Putamen (tissue), 1 donor: ENCODE results near the gene TMEM178B.
"Not testable (repeated sequence)": the region's sequence is repeated elsewhere in the genome, so short reads cannot be mapped to it uniquely, and the experiment has no call there.

Source experiments
- DNase-seq: peaks from one replicate; pipeline ENCODE4 v3.0.0-alpha.2; 2016; ENCODE audit warnings: low spot score

Gene TMEM178B

DNA sequence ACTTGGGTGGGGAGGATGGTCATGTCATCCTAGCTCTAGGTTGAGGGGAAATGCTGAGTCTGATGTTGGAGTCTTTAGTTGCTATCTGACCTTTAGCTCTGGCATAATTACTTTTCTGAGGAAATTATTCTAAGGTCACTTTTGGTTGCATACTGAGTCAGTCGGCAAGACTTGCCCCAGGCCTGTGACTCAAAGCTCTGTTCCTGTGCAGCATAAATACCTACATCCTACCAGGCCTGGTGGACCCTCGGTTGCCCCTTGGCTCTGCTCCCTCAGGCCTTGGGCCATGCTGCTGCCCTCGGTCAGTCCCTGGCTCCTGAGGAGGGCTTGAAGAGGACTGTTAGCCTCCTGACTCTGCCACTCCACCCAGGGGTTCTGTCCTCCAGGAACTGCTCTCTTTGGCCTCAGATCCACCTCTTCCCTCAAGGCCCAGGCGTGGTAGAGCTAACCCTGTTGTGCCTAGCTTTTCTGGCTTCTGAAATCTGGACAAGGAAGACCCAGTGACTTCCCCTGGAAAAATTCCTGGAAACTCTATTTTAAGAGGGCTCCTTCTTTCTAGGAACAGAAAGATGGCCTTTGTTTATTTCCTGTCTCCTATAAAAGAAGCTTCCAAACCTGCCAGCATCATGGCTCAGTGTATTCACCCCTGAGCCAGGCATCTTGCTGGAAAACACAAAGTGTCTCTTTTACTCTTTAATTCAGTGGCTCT lies 71.2 kb downstream of the TMEM178B start:
- DNase-seq: no peak

DNA sequence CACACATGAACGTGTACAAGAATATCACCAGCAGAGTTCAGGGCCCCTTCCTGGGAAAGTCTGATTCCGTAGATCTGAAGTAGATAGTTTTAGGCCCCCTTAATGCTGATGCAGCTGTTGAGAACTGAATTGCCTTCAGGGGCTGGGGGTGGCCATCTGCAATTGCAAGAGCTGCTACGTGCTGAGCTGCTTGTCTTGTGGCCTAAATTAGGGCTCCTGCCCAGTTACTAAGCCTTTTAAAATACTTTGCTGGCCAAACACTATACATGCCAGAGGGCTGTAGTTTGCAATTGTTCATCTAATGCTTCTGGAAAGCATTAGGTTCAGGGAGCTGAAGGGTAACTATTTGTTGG lies 71.7 kb downstream of the TMEM178B start:
- no peak for DNase-seq

DNA sequence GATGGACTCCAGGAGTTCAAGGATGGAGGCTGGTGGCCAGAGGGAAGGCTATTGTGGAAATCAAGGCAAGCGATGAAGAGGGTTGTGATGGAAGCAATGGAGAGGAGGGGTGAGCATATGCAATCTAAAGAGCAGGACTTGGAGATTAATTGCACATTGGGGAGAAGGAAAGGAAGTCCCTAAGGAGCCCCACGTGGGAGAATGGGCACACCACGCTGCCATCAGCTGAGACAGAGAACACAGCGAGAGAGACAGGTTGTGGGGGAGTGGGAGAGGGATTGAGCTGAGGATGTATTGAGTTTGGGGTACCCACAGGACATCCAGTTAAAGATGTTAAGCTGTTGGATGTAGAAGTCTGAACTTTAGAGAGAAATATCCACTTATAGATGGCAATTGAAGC lies 73.6 kb downstream of the TMEM178B start:
- no peak for DNase-seq

DNA sequence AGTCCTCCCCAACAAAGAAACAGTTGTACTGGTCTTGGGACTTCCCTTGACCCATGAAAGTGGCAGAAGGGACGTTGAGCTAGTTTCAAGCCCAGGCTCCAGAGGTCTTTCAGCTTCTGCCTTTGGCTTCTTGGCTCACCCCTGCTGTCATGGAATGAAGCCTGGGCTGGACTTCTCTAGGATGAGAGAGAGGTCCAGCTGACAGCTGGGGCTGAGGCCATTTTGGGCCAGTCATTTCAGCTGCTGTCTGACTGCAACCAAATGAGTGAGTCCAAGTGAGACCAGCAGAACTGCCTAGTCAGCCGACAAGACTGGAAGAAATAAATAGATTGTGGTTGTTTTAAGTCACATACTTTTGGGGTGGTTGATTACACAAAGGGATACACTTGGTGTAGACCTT lies 76.6 kb downstream of the TMEM178B start:
- DNase-seq: no peak

DNA sequence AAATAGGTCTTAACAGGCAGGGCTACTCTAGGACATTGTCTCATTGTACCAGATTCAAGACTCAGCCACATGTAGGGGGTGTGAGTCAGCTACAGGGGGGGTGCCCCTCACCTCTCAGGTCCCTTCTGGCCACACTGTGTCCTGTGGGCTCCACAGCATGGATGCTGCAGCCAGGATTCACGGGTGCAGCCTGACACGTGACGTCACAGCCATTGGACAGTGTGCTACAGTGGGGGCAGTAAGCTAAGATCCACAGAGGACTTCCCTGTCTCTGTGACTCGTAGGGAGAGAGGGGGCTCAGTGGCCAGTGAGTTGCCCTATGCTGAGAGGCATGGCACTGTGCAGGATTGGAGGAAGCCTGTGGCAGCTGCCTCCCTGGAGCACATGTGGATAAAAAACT lies 77.9 kb downstream of the TMEM178B start:
- DNase-seq: no peak

DNA sequence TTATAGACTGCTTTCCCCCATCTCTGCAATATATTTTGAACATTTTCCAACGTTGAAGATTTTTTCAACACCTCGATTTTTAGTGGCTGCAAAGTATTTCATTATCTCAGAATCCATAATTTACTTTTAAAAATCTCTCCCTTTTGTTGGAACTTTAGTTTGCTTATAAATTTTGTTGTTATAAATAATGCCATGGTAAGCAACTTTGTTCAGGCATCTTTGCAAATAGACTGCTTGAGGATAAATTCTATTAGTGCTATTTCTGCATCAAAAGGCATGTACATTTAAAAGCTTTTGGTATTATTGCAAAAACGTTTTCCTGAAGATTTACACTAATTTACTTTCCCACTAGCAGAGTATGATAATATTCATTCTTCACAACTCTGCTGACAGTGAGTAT lies 79.4 kb downstream of the TMEM178B start:
- no peak for DNase-seq

DNA sequence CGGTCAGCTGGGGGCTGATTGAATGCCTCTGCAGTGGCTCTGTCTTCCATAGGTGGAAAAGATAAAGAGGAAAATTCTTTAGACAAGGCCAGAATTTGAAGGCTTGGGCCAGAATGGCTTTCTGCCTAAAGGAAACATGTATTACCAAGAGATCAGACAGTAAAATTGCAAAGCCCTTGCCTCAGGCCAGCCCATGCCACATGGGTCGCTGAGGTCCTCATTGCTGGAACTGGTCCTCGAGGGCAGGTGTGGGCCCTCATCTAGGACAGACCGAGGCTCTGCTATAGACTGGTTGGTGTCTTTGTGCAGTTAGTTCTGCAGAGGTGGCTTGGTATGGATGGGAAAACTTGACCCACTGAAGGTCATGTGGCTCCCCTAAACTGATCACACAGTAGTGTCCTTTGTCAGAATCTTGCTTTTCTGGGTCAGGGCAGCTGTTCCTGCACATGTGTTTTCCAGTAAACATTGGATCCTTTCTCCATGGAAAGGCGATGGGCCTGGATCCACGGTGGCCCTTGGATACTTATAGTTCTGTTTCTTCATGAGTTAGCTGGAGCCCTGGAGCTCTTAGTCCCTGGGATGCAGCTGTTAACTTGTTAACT lies 80.4 kb downstream of the TMEM178B start:
- DNase-seq: no peak

DNA sequence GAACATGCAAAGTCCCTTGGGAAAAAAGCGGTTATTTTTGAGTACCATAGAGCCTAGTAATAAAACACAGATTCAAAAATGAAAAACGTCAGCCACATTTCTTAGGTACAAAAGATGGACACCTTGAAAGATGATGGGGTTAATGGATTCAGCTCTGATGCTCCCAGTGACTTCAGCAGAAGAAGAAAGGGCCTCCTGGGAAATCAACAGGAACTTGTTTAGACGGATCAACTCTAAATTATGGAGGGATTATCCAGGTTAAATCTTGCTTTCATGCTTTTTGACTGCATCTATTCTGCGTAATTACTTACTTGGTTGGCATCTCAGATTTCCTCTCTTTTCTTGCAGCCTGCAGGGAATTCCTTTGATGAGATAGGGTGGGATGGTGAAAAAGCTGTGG lies 82.5 kb downstream of the TMEM178B start:
- no peak for DNase-seq

DNA sequence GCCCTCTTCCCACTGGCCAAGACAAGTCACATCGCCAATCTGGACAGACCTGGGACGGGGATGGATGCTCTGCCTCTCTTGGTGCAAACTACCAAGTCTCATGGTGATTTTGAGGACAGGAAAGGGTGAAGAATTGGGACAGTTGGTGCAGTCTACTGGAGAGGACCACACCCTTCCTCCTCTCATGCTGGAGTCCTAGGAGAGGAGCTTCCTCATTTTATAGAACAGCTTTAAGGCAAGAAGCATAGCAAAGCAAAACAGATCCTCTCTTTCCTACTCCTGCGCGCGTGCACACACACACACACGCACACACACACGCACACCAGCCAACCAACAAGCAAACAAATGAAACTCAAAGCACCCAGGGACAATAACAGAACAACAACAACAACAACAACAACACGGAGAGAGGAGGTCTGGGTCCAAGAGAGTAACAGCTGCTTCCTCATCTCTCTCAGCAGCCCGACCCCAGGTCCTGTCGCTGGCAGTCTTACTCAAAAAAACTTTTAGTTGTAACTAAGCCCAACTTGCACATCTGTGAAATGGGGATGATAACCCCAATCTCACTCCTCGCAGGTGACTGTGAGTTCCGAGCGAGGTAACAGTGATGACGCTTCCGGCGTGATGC lies 83.4 kb downstream of the TMEM178B start:
- DNase-seq: no peak

DNA sequence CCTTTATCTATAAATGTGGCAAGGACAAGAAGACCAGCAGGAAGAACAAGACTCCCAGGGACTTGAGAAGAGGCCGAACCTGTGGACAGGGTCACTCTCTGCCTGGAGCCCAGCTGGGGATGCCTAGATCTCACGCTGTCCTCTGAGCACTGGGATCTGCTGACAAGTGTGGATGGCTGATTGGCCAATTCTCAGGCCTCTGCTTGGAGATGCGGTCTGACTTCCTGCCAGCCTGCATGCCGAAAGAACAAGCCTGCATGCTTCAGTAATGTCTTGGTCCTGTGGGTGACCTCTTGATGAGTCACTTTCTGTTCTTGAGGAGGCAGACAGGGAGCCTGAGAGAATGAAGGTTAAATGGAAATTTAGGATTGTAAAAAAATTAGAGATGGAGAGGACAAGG lies 84.7 kb downstream of the TMEM178B start:
- DNase-seq: no peak

DNA sequence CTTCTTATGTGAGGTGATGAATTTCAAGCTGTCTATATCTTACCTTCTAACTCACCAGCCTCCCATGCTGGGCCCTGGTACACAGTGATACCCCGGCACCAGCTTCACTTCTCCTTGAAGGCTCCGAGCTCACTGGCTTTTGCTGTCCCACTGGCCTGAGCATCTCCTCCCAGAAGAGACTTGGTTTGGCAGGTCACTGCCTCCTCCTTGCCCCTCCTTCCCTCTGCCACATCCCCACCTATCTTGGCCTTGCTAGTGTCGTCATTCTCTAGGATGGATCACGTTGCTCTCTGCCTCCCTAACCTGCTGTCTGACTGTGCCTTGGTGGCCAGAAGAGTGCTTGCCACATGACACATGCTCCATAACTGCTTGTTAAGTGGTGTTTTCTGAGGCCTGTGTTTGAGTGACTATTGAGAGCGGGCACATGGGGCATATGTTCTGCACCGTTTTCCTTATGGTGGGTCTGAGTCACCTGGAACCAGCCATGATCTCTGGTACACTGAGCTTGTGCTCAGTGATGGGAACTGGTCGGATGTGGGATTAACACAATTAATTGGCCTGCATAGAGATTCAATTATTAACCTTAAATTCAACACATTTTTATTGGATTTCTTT lies 86.5 kb downstream of the TMEM178B start:
- no peak for DNase-seq

DNA sequence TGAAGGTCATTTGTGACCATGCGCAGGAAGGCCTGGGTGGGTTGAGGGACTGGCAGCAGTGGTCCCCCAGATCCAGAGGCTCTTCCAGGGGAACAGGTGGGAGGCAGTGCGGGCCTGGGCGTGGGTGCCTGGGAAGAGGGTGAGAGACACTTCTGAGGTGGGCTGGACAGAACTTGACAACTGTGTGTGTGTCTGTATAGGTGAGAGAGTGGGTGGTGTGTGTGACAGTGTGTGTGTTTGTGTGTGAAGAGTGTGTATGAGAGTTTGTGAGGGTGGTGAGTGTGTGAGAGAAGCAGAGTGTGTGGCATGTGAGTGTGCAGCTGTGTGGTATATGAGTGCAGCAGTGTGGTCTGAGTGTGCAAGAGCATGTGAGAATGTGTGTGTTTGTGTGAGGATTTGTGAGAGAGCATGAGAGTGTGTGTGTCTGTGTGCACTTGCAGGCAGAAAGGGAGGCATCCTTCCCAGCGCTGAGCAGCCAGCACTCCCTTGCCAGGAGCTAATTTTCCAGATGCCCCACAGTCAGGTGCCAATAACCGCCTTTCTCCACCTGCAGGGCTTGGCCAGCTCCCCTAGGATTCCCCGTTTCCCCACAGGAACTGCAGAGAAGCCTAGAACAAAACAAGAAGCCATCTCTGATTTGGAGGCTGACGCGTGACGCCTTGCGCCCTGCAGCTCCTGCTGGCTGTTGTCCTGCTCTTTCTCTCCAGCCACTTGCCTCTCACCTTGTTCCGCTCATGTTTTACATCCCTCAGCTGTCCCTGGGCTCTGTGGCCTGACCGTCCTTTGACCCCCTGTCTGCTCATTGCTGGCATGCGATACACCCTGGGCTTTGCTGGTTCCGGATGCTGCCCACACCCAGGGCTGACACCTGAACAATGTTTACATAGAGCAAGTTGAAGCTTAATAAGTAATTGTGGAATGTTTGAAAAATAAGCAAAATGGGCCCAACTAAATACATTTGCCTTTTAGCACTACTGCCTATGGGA lies 88.0 kb downstream of the TMEM178B start:
- no peak for DNase-seq

DNA sequence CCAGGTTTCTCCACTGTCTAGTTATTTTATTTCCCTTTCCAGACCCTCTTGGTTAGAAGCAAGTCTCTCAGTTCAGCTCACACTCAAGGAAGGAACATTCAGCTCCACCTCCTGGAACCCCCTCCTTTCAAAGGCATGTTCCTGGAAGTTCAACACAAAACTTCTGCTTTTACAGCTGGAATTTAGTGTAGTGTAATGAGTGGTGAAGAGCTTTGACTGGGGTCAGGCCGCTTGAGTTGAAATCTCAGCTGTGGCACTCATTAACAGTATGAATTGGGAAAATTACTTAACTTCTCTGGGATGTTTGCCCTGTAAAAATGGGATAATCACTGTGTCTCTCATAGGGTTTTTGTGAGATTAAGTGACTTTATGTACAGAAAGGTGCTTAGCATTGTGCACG lies 91.7 kb downstream of the TMEM178B start:
- no peak for DNase-seq

DNA sequence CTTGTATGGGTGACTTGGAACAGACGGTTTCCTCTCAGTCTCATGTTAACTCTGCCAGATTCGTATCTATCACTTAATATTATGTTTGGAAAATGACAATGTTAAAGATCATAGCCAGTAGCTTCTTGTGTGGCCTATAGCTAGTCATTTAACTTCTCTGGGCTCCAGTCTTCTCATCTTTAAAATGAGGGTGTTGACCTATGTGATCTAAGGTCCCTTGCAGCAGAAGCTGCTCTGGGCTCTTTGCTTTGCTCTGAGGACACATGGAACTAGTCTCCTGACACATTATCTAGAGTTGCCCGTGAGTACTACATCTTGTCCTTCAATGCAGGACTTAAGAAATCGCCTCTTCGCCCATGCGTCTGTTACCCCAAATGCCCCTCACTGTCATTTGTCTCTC lies 93.1 kb downstream of the TMEM178B start:
- no peak for DNase-seq

DNA sequence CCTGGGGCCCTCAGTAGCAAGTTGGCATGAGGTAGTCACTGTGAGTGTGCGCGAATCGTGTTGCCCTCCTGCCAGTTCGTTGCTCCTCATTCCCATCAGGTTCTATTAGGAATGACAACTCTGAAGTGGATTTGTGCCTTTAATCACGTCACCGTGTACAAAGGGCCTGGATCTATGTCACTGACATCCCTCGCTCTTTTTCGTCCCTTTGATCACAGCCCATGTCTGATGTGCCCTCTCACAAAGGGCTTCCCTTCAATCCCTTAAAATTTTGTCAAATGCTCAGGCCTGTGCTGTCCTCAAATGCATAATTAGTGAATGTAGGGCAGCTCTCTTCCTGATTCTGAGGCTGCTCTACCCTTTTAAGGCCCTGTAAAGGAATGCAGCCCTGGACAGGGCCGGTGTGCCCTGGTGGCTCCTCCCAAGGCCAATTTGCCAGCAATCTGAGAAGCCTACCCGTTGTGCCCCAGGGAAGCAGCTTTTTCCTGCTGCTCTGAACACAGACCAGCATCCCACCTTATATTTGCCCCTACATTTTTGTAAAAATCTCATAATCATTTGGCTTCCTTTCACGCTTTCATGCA lies 93.6 kb downstream of the TMEM178B start:
- no peak for DNase-seq

DNA sequence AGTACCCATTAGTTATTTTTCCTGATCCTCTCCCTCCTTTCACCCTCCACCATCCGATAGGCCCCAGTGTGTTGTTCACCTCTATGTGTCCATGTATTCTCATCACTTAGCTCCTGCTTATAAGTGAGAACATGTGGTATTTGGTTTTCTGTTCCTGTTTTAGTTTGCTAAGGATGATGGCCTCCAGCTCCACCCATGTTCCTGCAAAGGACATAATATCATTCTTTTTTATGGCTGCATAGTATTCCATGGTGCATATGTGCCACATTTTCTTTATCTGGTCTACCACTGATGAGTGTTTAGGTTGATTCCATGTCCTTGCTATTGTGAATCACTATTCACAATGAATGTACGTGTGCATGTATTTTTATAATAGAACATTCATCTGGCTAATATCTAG lies 95.3 kb downstream of the TMEM178B start:
- not testable (repeated sequence) for DNase-seq

DNA sequence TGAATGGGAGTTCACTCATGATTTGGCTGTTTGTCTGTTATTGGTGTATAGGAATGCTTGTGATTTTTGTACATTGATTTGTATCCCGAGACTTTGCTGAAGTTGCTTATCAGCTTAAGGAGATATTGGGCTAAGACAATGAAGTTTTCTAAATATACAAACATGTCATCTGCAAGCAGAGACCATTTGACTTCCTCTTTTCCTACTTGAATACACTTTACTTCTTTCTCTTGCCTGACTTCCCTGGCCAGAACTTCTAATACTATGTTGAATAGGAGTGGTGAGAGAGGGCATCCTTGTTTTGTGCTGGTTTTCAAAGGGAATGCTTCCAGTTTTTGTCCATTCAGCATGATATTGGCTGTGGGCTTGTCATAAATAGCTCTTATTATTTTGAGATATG lies 101.9 kb downstream of the TMEM178B start:
- not testable (repeated sequence) for DNase-seq

DNA sequence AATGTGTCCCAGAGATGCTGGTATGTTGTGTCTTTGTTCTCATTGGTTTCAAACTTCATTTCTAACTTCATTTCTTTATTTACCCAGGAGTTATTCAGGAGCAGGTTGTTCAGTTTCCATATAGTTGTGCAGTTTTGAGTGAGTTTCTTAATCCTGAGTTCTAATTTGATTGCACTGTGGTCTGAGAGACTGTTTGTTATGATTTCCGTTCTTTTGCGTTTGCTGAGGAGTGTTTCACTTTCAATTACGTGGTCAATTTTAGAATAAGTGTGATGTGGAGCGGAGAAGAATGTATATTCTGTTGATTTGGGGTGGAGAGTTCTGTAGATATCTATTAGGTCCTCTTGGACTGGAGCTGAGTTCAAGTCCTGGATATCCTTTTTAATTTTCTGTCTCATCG lies 103.3 kb downstream of the TMEM178B start:
- not testable (repeated sequence) for DNase-seq

DNA sequence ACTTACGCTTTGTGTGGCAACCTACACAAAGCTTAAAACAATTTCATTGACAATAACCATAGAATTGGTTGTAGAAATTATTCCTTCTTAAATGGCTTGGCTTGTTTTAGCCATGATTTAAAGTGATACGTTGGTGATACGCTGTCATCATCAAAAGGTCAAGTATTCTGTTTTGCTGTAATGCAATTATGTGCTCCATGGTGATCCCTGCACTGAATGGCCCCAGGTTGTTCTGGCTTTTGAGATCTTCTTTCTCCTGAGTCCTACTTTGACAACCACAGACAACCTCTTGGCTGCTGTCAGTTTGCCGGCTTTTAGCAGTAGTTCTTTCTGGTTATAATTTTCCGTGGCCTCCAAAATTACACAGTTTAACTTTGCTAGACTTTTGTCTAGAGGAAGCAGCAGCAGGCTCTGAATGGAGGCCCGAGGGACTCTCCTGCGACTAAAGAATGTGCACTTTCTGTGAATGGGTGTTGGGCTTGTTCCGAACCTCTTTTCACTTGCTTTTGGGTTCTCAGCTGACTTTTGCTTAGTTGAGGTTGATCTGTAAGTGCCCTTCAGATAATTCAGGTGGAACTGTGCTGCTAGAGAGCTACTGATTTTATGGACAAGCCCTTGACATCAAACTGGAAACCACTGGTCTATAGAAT lies 104.7 kb downstream of the TMEM178B start:
- no peak for DNase-seq

DNA sequence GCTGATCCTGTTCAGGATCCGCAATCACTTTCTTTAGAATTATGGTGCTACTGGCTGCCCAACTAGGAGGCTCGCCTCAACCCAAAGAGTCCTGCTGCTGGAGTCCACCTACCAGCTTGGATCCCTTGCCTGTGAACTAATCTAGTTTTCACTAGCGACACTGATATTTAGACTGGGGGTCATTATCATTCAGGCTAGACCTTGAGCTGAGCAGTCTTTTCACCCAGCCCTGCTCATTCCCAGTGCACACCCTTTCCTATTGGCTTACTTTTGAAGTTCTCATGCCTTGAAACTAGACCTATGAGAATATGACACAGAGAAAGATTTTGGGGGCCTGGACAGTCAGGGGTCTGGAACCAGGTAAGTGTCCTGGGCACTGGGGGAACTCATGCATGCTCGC lies 107.9 kb downstream of the TMEM178B start:
- no peak for DNase-seq

DNA sequence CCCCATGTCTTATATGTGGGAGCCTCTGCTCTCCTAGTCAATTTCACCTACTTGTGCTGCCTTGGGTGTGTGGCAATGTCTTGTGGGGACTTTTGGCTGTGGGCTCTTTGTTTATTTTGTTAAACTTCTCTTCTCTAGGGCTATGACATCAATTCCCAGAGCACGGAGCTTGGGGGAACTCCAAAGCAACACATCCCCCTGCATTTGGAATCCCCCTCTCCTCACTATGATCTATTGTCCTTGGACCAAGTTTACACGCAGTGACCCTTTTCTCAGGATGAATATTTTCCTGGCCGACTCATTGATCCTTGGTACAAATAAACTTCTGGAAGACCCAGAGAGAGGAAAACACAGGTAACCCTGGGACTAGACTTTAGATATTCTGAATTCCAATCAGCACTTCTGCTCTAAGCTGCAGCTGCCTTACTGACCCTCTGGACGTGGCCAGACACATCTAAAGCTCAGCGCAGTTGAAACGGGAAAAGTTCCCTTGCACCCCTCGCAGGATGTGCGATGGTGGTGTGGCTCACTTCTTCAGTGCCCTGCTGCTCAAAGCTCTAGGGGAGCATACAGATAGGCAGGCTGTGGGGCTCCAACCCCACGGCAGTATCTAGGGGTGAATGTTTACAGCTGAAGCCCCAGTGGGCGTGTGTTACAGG lies 110.8 kb downstream of the TMEM178B start:
- DNase-seq: no peak
